T-helper 1 cell treated with Interleukin-12 subunit alpha and Interleukin-12 subunit beta and Interleukin-4 antibody, amounts not matched to agents 30 μg/mL and 1 μg/mL, for 36 hours (primary cell): ENCODE measurements around the gene AKT3.

Experiments
- H3K27ac Mint-ChIP-seq: one replicate; pipeline ENCODE4 v1.8.0; 2021; ENCODE audit warnings: mild to moderate bottlenecking, mixed read lengths
- H3K27me3 Mint-ChIP-seq: one replicate; pipeline ENCODE4 v1.8.0; 2021; ENCODE audit warnings: low read depth, mixed read lengths
- H3K36me3 Mint-ChIP-seq: one replicate; pipeline ENCODE4 v1.8.0; 2021; ENCODE audit warnings: low read depth, mixed read lengths
- H3K4me1 Mint-ChIP-seq: one replicate; pipeline ENCODE4 v1.8.0; 2021; ENCODE audit warnings: low read depth, mixed read lengths
- H3K4me3 Mint-ChIP-seq: one replicate; pipeline ENCODE4 v1.8.0; 2021; ENCODE audit warnings: mild to moderate bottlenecking, moderate library complexity, mixed read lengths
- H3K9me3 Mint-ChIP-seq: one replicate; pipeline ENCODE4 v1.8.0; 2021; ENCODE audit warnings: mixed read lengths

Gene AKT3

DNA sequence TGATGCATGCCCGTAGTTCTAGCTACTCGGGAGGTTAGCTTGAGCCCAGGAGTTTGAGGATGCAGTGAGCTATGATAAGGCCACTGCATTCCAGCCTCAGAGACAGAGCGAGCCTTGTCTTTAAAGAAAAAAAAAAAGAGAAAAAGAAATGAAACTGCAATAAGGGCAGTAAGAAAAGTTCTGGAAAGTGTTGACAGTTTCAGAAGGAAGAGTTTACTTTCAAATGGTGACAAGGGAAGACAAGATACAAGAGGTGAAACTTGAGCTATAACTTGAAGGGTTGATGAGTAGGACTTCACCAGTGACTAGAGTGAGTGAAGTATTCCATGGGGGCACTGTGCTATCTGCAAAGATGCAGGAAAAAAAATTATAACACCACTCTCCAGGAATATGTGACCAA, 125.0 kb downstream of the AKT3 start:
- Mint-ChIP-seq H3K9me3 (no peaks in the 10 kb centered on the region), H3K4me3 (peak overlapping the region; percentile 3), H3K27me3 (no peaks in the 10 kb centered on the region), H3K36me3 (peaks cover 1% of the 10 kb centered on the region), H3K27ac (no peak overlapping the region), H3K4me1 (peaks cover 14% of the 10 kb centered on the region)

DNA sequence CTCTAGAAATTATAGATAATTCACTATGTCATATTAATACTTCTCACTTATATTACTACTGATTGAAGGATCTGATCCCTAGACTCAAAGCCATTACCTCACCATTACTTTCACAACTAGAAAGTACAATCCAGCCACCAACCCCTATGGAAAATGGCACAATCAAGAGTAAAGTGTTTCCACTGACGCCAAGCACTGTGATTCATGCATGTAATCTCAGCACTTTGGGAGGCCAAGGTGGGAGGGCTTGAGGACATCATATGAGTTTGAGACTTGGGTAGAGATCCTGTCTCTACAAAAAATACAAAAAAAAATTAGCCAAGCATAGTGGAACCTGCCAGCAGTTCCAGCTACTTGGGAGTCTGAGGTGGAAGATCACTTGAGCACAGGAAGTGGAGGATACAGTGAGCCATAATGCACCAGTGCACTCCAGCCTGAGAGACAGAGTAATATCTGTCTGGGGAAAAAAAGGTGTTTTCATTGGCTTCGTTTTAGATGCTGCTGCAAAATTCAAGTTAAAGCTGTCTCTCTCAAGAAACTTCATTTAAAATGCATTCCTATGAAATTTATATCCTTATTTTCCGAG, 126.5 kb downstream of the AKT3 start:
- H3K36me3 Mint-ChIP-seq, result peaks cover 1% of the 10 kb centered on the region
- no peak overlapping the region for H3K4me3 Mint-ChIP-seq
- no peaks in the 10 kb centered on the region for H3K27me3 Mint-ChIP-seq
- no peaks in the 10 kb centered on the region for H3K9me3 Mint-ChIP-seq
- peaks cover 9% of the 10 kb centered on the region for H3K4me1 Mint-ChIP-seq
- no peak overlapping the region for H3K27ac Mint-ChIP-seq

DNA sequence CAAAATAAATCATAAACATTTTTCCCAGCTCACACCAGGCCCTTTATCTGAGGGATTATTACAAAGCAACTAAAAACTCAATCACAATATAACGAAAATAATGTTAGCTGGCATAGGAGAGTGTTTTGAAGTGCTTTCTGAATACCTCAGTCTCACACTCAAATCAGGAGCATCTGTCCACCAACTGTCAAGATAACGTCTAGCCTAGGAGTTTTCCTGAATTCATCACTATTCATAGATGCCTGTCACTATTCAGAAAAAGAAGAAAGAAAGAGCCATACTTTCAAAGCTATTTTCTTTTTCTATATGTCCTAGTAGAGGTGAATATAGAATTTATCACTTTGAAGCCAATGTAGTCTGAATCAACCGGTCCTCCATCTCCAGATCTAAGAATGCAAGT, 127.0 kb downstream of the AKT3 start:
- Mint-ChIP-seq H3K27ac (no peak overlapping the region), H3K9me3 (no peaks in the 10 kb centered on the region), H3K4me3 (no peak overlapping the region), H3K4me1 (peaks cover 7% of the 10 kb centered on the region), H3K36me3 (peaks cover 1% of the 10 kb centered on the region), H3K27me3 (no peaks in the 10 kb centered on the region)

DNA sequence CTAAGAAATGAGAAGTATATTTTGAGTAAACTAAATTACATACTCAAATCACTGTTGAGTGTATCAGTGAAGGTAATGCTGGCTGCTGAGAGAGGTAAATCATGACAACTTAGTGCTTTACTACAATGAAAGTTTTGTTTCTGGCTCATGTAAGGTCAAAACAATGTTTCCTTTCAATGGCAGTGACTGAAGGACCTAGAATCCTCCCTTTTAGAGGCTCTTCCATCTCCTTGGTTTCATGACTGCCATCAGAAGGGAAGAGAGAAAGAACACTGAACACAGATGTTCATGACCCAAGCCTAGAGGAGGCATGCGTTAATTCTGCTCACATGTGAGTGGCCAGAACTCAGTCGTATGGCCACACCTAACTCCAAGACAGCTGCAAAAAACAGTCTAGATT, 130.6 kb downstream of the AKT3 start:
- H3K27ac Mint-ChIP-seq, result no peak overlapping the region
- no peaks in the 10 kb centered on the region for H3K27me3 Mint-ChIP-seq
- no peaks in the 10 kb centered on the region for H3K9me3 Mint-ChIP-seq
- peaks cover 3% of the 10 kb centered on the region for H3K4me1 Mint-ChIP-seq
- peaks cover 1% of the 10 kb centered on the region for H3K36me3 Mint-ChIP-seq
- H3K4me3 Mint-ChIP-seq, result no peak overlapping the region

DNA sequence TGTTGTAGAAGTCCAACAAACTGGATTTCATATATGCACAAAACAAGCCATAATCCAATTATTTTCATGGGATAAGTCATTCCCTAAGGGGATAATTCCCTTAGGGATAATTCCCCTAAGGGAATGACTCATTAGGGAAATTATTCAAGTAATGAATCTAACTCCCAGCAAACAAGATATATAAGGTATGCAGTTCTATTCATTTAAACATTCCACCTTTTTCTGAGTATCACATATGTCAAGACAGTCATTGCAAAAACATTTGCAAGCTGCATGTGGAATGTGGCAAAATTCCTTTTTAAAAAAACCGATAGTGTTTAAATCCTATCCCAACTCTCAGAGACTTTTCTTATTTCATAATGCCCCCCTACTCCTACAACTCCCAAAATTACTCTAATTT, 131.2 kb downstream of the AKT3 start:
- Mint-ChIP-seq H3K27me3 (no peaks in the 10 kb centered on the region), H3K4me3 (no peak overlapping the region), H3K27ac (no peak overlapping the region), H3K4me1 (peaks cover 3% of the 10 kb centered on the region), H3K36me3 (peaks cover 1% of the 10 kb centered on the region), H3K9me3 (no peaks in the 10 kb centered on the region)

DNA sequence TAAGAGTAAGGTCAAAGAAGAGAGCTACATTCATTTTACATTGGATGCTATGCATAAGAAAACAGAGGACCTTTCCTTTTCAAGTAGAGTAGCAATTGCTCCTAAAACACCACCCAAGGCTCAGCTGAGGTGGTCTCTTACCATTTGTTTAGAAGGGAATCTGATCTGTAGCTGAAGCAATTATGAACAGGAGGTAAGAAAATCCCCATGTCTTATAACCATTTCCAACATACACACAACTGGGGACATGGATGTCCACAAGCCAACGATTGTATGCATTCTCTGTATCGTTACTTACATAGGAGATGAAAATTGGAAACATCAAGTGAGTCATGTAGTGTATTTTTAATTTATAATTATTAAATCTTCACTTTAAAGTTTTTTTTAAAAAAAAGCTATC, 132.0 kb downstream of the AKT3 start:
- Mint-ChIP-seq H3K36me3 (no peaks in the 10 kb centered on the region), H3K9me3 (no peaks in the 10 kb centered on the region), H3K27me3 (no peaks in the 10 kb centered on the region), H3K4me3 (no peak overlapping the region), H3K27ac (no peak overlapping the region), H3K4me1 (no peaks in the 10 kb centered on the region)

DNA sequence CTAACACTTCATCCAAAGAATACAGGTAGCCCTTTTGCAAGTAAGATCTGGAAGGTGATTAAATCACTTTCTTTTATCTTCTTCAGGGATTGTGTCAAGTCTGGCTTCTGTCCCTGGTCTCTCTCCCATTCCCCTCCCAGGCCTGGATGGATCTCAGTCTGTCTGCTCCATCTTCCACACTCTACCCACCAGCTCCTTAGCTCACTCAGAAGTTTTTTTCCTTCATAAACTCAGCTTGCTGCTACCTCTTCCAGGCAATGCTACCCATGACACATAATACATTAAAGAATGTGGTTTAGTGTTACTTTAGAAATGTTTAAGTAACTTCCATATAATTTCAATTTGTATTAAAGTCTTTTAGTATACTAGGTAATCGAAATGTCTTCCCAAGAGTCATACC, 133.1 kb downstream of the AKT3 start:
- Mint-ChIP-seq H3K27ac (no peak overlapping the region), H3K36me3 (no peaks in the 10 kb centered on the region), H3K4me1 (no peaks in the 10 kb centered on the region), H3K27me3 (no peaks in the 10 kb centered on the region), H3K9me3 (no peaks in the 10 kb centered on the region), H3K4me3 (no peak overlapping the region)

DNA sequence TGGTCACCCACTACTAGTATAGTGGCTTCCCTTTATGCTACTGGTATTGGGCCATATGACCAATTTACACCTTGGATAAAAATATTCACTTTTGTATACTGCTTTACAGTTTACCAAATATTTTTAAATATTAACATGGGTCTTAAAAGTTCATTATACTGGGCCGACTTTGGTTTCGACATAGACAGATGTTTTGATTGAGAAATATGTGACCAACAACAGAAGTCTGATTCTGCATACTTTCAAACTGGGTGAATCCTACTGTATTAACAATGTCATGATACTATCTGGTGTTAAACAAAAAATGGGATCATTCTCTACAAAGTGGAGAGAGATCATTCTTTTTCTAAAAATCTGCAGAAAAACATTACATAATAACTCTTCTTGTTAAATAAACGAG, 134.8 kb downstream of the AKT3 start:
- H3K27me3 Mint-ChIP-seq, result no peaks in the 10 kb centered on the region
- peaks cover 4% of the 10 kb centered on the region for H3K4me1 Mint-ChIP-seq
- no peak overlapping the region for H3K27ac Mint-ChIP-seq
- H3K4me3 Mint-ChIP-seq, result no peak overlapping the region
- no peaks in the 10 kb centered on the region for H3K9me3 Mint-ChIP-seq
- no peaks in the 10 kb centered on the region for H3K36me3 Mint-ChIP-seq

DNA sequence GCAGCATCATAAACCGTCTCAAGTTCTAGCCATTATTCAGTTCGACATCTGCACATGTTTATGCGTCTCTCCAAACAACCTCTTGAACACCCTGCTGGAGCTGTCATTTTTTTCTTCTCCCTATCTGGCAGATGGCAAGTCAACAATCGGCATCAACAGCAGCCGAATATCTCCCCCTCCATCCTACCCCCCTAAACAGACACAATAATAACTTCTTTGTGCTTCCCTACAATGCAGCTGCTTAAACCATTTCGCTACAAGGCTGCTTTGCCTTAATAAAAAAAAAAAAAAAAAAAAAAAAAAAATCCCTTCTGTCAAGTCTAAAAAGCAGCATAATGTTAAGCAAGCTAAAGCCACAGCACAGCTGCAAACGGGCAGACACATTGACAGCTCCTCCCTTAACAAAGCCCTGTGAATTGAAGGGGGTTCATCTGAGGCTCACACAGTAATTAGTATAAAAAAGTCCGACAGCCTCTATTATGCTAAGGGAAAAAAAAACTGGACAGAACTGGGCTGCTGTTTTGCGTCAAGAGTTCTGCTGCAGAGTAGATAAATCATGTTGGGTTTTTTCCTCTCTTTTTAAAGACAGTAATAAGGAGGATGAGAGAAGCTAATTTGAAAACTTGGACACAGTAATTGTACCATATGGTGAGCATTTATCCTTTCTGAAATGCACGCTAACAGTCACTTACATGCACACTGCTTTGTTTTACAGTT, 136.4 kb downstream of the AKT3 start:
- Mint-ChIP-seq H3K27me3 (no peaks in the 10 kb centered on the region), H3K4me3 (no peak overlapping the region), H3K9me3 (no peaks in the 10 kb centered on the region), H3K4me1 (peaks cover 4% of the 10 kb centered on the region), H3K36me3 (no peaks in the 10 kb centered on the region), H3K27ac (no peak overlapping the region)

DNA sequence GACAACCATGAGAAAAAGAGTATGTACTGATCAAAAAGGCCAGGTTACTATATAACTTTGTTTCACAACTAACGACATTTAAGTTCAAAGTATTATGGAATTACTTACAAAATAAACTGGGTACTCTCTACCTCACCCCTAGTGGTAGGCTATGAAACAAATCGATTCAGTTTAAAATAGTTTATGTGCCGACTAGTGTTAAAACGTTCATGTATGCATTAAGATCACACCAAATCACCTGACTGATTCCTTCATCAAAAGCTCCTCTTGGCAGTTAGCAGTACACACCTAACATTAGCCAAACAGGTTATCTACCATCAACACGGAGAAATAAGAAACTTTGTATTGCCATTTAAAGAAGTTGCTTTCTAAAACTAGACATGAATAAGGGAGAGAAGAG, 137.1 kb downstream of the AKT3 start:
- Mint-ChIP-seq H3K4me3 (no peak overlapping the region), H3K36me3 (no peaks in the 10 kb centered on the region), H3K9me3 (no peaks in the 10 kb centered on the region), H3K4me1 (peaks cover 4% of the 10 kb centered on the region), H3K27ac (no peak overlapping the region), H3K27me3 (no peaks in the 10 kb centered on the region)

DNA sequence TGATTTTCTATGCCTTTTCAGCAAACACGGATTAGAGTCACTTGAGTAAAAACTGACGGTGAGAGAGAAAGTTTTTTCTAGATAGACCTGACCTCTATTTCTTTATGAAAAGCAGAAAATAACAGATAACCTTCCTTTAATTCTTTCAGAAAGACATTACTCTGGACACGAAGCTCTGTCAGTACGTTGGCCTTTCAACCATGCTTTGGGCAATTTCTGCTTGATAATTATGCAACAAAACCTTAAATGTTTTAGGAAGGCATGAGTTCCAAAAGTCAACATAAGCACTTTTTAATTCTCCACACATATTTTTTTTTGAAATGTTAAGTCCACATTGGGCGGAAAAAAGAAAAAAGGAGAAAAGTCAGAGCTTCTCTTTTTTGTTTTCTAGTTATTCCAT, 137.8 kb downstream of the AKT3 start:
- Mint-ChIP-seq H3K36me3 (no peaks in the 10 kb centered on the region), H3K9me3 (no peaks in the 10 kb centered on the region), H3K4me3 (no peak overlapping the region), H3K27ac (no peak overlapping the region), H3K4me1 (peaks cover 4% of the 10 kb centered on the region), H3K27me3 (no peaks in the 10 kb centered on the region)

DNA sequence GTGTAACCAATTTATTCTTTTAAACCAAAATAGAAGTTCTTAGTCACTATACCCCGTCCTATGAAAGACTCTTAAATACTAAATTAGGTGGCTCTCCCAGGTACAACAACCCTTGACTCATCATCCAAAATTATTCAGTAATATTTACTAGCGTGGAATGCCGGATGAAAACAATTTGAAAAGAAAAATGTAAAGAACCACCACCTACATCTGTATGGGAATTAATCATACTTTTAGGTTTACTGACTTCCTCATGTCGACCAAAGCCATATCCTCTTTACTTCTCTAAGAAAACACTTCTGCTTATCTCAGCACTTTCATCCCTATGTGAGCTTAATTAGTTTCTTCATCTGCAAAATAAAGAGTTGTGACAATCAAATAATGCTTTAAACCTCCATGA, 139.6 kb downstream of the AKT3 start:
- Mint-ChIP-seq H3K4me3 (no peak overlapping the region), H3K4me1 (peaks cover 4% of the 10 kb centered on the region), H3K36me3 (no peaks in the 10 kb centered on the region), H3K27me3 (no peaks in the 10 kb centered on the region), H3K9me3 (no peaks in the 10 kb centered on the region), H3K27ac (no peak overlapping the region)

DNA sequence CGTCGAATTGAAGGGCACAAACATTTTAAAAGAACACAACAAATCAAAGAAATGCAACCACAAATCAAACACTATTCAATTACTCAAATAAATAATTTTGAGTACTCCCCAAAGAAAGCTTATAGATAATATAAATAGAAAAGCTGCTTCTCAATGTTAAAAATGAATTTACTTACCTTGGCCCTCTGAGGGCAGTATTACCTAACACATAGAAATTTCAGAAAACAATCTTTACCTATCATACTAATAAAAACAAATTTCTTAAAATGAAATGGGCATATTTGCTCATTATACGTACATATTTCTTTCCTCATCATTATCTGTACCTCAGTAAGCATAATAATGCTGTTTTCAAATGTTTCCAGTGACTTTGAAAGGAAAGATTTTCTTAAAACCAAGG, 141.8 kb downstream of the AKT3 start:
- Mint-ChIP-seq H3K27ac (no peak overlapping the region), H3K9me3 (no peaks in the 10 kb centered on the region), H3K4me3 (no peak overlapping the region), H3K4me1 (peaks cover 4% of the 10 kb centered on the region), H3K27me3 (no peaks in the 10 kb centered on the region), H3K36me3 (no peaks in the 10 kb centered on the region)

DNA sequence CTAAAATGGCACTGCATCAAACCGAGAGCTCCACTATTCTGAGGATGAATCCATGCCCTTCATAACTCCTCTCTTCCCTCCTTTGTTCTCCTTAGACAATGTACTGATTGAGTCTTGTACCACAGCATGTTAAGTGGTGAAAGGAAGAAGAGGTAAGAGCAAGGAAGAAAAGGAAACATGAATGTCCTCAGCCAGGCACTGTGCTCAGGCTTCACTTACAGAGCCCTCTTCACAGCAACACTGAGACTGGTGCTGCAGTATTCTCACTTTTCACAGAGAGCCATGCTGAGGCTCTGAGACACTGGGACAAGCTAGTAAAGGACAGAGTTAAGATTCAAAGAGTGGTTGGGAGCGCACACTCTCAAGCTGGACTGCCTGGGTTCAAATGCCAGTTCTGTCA, 143.5 kb downstream of the AKT3 start:
- no peaks in the 10 kb centered on the region for H3K27me3 Mint-ChIP-seq
- no peaks in the 10 kb centered on the region for H3K9me3 Mint-ChIP-seq
- H3K4me3 Mint-ChIP-seq, result no peak overlapping the region
- H3K4me1 Mint-ChIP-seq, result peaks cover 4% of the 10 kb centered on the region
- no peaks in the 10 kb centered on the region for H3K36me3 Mint-ChIP-seq
- no peak overlapping the region for H3K27ac Mint-ChIP-seq

DNA sequence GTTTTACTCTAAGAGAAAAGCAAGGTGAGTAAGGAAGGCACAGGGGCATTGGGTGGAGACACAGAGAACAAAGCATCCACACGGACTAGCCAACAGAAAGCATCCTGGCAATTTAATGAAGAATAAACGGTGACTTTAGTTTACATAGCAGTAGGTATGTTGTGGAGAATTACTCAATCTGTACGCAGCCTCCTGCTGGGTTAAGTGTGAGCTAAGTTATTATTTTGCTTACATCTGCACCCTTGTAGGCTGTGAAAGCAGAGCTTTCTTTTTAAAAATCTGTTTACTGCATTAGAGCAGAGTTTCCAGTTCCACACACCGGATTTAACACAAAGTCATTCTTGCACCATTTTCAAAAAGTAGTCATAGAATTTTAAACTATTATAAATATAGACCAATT, 144.5 kb downstream of the AKT3 start:
- H3K4me3 Mint-ChIP-seq, result no peak overlapping the region
- no peaks in the 10 kb centered on the region for H3K36me3 Mint-ChIP-seq
- no peaks in the 10 kb centered on the region for H3K9me3 Mint-ChIP-seq
- no peaks in the 10 kb centered on the region for H3K27me3 Mint-ChIP-seq
- no peak overlapping the region for H3K27ac Mint-ChIP-seq
- H3K4me1 Mint-ChIP-seq, result peaks cover 3% of the 10 kb centered on the region

DNA sequence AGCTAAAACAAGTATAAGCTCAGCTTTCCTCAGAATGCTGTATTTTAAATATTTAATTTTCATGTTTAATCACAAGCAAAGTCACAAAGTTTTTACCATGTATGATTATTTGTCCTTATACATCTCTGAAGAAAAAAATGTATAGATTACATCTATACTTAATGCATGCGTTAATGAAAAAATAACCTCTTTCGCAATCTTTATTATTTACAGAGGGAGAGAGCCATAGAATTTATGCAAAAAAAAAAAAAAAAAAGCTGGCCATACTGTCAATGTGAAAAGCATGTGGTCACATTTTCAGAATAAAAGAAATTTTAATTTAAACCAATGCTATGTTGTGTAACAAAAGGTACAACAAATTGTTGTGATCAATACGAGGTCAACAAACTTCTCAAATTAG, 148.2 kb downstream of the AKT3 start:
- no peak overlapping the region for H3K4me3 Mint-ChIP-seq
- no peaks in the 10 kb centered on the region for H3K27me3 Mint-ChIP-seq
- H3K27ac Mint-ChIP-seq, result no peak overlapping the region
- H3K9me3 Mint-ChIP-seq, result no peaks in the 10 kb centered on the region
- H3K36me3 Mint-ChIP-seq, result no peaks in the 10 kb centered on the region
- no peaks in the 10 kb centered on the region for H3K4me1 Mint-ChIP-seq
